Measurements from ENCODE around the gene PHGDH.
"Not testable (repeated sequence)": the region's sequence is repeated elsewhere in the genome, so short reads cannot be mapped to it uniquely, and the experiment has no call there.

Gene PHGDH

DNA sequence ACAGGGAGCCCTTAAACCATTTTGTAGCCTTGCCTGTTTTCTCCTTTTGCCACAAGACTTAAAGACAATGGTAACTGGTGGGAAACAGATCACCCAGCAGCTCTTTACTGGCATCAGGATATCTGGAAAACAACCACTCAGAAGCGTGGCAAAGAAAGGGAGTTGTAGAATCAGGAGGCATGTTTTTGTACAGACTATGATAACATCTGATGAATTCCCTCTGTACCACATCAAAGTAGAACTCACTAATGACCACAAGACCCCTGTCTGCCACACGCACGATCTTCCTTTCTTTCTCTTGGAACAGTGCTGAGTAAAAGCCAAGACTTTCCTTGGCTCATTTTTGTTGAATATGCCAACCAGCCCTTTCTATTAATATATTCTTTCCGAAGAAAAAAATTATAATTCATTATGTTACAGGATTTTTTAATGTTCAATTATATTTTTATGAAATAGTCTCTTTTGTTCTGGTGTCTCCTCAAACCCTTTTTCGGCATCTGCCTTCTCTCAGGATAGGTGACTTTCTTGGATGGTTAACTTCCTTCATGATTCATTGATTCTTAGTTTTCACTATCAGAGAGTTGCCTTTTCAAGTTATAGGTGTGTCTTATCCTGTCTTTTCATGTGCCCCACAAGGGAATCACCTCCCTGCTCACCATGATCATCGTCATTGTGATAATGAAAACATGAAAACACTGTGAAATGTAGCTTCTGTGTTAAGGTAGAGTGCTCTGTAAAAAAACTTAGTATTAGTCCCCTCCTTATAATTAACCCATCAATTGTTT is 7.9 kb upstream of the PHGDH start:
- in situ Hi-C loops (cut with MboI; ENCODE audit: low pct_unique_long_range_greater_than_20kb, low sequenced_read_pairs, unreplicated experiment), result no loop called here
- TF ChIP-seq, protein P1, sequence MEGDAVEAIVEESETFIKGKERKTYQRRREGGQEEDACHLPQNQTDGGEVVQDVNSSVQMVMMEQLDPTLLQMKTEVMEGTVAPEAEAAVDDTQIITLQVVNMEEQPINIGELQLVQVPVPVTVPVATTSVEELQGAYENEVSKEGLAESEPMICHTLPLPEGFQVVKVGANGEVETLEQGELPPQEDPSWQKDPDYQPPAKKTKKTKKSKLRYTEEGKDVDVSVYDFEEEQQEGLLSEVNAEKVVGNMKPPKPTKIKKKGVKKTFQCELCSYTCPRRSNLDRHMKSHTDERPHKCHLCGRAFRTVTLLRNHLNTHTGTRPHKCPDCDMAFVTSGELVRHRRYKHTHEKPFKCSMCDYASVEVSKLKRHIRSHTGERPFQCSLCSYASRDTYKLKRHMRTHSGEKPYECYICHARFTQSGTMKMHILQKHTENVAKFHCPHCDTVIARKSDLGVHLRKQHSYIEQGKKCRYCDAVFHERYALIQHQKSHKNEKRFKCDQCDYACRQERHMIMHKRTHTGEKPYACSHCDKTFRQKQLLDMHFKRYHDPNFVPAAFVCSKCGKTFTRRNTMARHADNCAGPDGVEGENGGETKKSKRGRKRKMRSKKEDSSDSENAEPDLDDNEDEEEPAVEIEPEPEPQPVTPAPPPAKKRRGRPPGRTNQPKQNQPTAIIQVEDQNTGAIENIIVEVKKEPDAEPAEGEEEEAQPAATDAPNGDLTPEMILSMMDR (IDR thresholded peaks at IDR 0.05; ENCODE audit: extremely low read depth, insufficient read depth, missing control alignments), result no peak
- no peak for DNase-seq (ENCODE audit: low spot score)

DNA sequence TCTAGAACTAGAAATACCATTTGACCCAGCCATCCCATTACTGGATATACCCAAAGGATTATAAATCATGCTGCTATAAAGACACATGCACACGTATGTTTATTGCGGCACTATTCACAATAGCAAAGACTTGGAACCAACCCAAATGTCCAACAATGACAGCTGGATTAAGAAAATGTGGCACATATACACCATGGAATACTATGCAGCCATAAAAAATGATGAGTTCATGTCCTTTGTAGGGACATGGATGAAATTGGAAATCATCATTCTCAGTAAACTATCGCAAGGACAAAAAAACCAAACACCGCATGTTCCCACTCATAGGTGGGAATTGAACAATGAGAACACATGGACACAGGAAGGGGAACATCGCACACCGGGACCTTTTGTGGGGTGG is 5.1 kb upstream of the PHGDH start:
- DNase-seq (ENCODE audit: low spot score); in situ Hi-C loops (cut with MboI; ENCODE audit: low pct_unique_long_range_greater_than_20kb, low sequenced_read_pairs, unreplicated experiment): not testable (repeated sequence)

DNA sequence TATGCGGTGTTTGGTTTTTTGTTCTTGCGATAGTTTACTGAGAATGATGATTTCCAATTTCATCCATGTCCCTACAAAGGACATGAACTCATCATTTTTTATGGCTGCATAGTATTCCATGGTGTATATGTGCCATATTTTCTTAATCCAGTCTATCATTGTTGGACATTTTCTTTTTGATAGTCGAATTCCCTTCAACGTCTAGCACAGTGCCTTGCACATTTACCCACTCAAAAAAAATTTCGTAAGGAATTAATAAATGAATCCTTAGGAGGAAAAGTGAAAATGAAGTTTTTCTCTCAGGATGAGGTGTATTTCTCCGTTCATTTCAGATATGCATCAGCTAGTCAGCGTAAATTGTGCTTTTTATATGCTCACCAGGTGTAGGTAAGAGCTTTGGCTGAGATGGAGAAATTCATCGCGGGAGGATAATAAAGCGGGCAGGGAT is 354 bp upstream of the PHGDH start:
- DNase-seq (ENCODE audit: low spot score); in situ Hi-C loops (cut with MboI; ENCODE audit: low pct_unique_long_range_greater_than_20kb, low sequenced_read_pairs, unreplicated experiment): not testable (repeated sequence)

DNA sequence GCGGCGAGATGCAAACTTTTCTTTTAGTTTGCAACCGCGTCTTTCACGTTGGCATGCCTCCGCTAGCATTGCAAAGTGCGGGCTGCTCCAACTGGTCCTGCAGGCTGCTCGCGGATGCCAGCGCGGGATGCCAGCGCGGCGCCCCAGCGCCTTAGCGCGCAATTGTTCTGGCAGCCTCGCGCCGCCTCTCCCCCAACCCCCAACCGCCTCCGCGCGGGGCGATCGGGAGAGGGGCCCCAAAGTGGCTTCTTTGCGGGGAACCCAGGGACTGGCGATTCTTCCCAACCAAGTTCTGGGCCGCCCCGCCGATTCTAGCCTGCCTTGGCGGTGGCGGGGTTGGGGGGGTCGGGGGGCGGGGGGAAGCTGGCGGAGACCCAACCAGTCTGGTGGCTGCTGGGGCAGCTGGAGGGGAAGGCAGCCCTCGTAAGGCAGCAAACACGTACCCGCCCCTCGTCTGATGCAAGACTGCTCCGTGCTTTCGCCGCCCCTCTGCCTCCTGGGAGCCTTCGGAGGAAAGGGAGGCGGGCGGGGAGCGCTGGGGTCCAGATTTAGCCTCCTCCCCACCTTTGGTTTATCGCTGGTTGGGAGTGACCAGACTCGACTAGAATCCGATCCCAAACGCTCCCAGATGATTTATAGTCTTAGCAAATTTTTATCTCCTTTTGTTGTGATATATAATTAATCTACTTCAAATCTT is 756 bp downstream of the PHGDH start:
- TF ChIP-seq, protein P1 (IDR thresholded peaks at IDR 0.05; ENCODE audit: extremely low read depth, insufficient read depth, missing control alignments), result no peak
- in situ Hi-C loops (cut with MboI; ENCODE audit: low pct_unique_long_range_greater_than_20kb, low sequenced_read_pairs, unreplicated experiment), result no loop called here
- peak; percentile 47 for DNase-seq (ENCODE audit: low spot score)

DNA sequence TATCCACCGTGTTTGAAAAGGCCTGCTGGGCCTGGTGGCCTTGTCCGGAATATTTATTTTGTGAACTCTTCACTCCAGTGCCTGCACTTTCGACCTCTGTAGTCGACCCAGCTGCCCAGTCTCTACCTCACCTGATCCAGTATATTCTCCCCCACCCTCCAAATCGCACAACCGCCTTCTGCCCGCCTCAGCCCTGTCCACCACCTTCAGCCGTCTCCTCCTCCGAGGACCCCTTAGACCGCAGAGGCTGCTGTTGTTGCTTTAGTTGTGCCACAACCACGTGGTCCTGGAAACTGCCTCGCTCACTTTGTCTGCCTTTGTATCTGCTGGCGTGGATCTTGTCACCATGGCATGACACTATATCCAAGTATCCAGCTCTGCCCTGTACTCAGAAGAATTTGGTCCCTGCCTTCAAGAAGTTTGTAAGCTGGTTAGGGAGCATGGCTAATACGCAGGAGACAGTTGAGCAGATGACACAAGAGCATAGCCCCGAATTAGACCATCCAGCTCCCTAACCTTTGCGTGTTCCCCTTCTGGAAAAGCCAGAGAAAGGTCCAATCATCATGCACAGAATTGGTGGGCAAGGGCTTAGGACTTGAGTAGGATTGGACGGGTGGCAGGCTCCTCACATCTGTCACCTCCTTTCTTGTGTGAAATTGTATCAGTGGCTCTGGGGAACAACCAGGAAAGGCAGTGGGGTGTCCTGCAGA is 1.5 kb downstream of the PHGDH start:
- in situ Hi-C loops (cut with MboI; ENCODE audit: low pct_unique_long_range_greater_than_20kb, low sequenced_read_pairs, unreplicated experiment), result no loop called here
- DNase-seq (ENCODE audit: low spot score), result no peak
- TF ChIP-seq, protein P1 (IDR thresholded peaks at IDR 0.05; ENCODE audit: extremely low read depth, insufficient read depth, missing control alignments), result no peak

DNA sequence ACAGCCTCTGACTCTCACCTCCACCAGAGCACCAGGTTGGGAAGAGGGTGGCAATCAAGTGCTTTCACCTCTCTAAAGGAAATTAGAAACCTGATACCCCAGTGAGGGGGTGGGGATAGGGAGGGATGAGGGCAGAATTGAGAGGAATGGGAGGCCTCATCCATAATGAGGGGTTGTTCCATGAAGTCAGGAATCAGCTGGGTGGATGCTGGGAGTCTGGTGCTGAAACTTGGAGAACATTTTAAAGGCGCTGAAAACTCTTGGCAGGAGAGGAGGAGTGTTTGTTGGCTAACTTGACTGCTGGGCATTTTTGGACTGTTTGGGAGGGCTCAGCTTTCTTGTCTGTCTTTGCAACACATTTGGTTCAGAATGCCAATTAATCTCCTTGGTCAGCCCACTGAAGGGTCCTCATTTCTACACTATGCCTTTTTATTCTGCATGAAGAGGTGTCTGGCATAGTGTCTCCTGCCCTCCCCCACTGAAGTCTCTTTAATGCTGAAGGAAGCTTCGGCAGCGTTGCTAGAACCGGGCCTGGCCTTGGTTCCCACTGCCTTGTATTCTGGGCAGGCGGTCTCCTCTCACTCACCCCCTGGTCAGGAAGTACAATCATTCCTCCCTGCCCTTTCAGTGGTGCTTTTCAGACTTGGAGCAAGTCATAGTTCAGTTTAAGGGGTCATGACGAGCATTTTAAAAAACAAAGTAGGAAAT is 2.2 kb downstream of the PHGDH start:
- no peak for DNase-seq (ENCODE audit: low spot score)
- TF ChIP-seq, protein P1 (IDR thresholded peaks at IDR 0.05; ENCODE audit: extremely low read depth, insufficient read depth, missing control alignments), result no peak
- in situ Hi-C loops (cut with MboI; ENCODE audit: low pct_unique_long_range_greater_than_20kb, low sequenced_read_pairs, unreplicated experiment), result no loop called here

DNA sequence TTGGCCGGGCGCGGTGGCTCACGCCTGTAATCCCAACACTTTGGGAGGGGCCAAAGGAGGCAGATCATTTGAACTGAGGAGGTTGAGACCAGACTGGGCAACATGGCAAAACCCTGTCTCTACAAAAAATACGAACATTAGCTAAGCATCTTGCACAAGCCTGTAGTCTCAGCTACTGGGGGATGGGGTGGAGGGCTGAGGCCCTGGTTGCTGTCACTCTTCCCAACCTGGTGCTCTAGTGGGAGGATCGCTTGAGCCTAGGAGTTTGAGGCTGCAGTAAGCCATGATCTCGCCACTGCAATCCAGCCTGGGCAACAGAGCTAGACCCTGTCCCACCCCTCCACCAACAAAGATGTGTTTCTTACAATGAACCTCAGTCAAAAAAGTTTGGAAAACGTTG is 2.8 kb downstream of the PHGDH start:
- TF ChIP-seq, protein P1 (IDR thresholded peaks at IDR 0.05; ENCODE audit: extremely low read depth, insufficient read depth, missing control alignments), result no peak
- no peak for DNase-seq (ENCODE audit: low spot score)
- in situ Hi-C loops (cut with MboI; ENCODE audit: low pct_unique_long_range_greater_than_20kb, low sequenced_read_pairs, unreplicated experiment), result no loop called here

Measured in GM13977 (cell line).